ENCODE results near the gene UGP2.
"Not testable (repeated sequence)": the region's sequence is repeated elsewhere in the genome, so short reads cannot be mapped to it uniquely, and the experiment has no call there.

DNA sequence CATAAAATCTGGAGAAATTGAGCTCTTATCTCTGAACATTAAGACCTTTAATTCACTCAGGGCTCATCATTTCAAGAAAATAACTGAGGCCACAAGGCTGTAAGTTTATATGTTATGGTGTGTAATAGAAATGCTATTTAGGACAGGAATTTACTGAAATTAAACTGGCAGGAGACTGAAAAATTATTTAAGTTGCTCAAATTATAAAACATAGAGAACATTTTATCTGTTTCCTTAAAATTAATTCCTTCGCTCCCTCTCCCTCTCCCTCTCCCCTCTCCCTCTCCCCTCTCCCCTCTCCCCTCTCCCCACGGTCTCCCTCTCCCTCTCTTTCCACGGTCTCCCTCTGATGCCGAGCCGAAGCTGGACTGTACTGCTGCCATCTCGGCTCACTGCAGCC is 33.7 kb upstream of the UGP2 start:
- TF ChIP-seq EZH2phosphoT487 (IDR thresholded peaks at IDR 0.05; ENCODE audit: low read length) = not testable (repeated sequence)
- TF ChIP-seq, protein P1, sequence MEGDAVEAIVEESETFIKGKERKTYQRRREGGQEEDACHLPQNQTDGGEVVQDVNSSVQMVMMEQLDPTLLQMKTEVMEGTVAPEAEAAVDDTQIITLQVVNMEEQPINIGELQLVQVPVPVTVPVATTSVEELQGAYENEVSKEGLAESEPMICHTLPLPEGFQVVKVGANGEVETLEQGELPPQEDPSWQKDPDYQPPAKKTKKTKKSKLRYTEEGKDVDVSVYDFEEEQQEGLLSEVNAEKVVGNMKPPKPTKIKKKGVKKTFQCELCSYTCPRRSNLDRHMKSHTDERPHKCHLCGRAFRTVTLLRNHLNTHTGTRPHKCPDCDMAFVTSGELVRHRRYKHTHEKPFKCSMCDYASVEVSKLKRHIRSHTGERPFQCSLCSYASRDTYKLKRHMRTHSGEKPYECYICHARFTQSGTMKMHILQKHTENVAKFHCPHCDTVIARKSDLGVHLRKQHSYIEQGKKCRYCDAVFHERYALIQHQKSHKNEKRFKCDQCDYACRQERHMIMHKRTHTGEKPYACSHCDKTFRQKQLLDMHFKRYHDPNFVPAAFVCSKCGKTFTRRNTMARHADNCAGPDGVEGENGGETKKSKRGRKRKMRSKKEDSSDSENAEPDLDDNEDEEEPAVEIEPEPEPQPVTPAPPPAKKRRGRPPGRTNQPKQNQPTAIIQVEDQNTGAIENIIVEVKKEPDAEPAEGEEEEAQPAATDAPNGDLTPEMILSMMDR (IDR thresholded peaks at IDR 0.05; ENCODE audit: low read length) = not testable (repeated sequence)

All from MM.1S (cell line).